HEK293T (cell line): Measurements from ENCODE around the gene UBE2I.

Experiments used
- CTCF ChIA-PET: fragments of 350-600 bp; formaldehyde crosslinking; extraction: SDS; loops from one replicate; lab custom pipeline; 2021; ENCODE audit warnings: antibody characterized with exemption, inconsistent platforms; lab: Yijun Ruan, JAX
- POLR2A ChIA-PET: fragments of 350-600 bp; formaldehyde crosslinking; extraction: SDS; loops from one replicate; lab custom pipeline; 2020; ENCODE audit warnings: antibody characterized with exemption, inconsistent platforms; lab: Yijun Ruan, JAX
- DNase-seq: peaks from one replicate; pipeline ENCODE4 v3.0.0; 2012; ENCODE audit warnings: mixed read lengths; ENCODE audit errors: extremely low spot score
- ARNT ChIP-seq: fragments of 450-650 bp; IDR thresholded peaks from 2 replicates; pipeline ENCODE4 v1.6.1; 2017; ENCODE audit warnings: mild to moderate bottlenecking
- BHLHE40 ChIP-seq: fragments of 450-650 bp; IDR thresholded peaks from 2 replicates; pipeline ENCODE4 v1.6.1; 2016; ENCODE audit warnings: mild to moderate bottlenecking, moderate library complexity, borderline replicate concordance
- CTBP1 ChIP-seq: fragments of 450-650 bp; IDR thresholded peaks from 2 replicates; pipeline ENCODE4 v1.6.1; 2016; ENCODE audit warnings: borderline replicate concordance
- ELF4 ChIP-seq: fragments of 450-650 bp; IDR thresholded peaks from 2 replicates; pipeline ENCODE4 v1.6.1; 2017; ENCODE audit warnings: antibody characterized with exemption
- FOXA1 ChIP-seq: fragments of 450-650 bp; IDR thresholded peaks from 2 replicates; pipeline ENCODE4 v1.6.1; 2016; ENCODE audit warnings: mild to moderate bottlenecking
- FOXK2 ChIP-seq: fragments of 450-650 bp; IDR thresholded peaks from 2 replicates; pipeline ENCODE4 v1.6.1; 2016; ENCODE audit warnings: mild to moderate bottlenecking
- FOXM1 ChIP-seq: fragments of 450-650 bp; IDR thresholded peaks from 2 replicates; pipeline ENCODE4 v1.6.1; 2017; ENCODE audit warnings: mild to moderate bottlenecking, borderline replicate concordance
- HDGF ChIP-seq: fragments of 450-650 bp; IDR thresholded peaks from 2 replicates; pipeline ENCODE4 v1.6.1; 2017; ENCODE audit warnings: antibody characterized with exemption, borderline replicate concordance
- L3MBTL2 ChIP-seq: fragments of 450-650 bp; conservative IDR thresholded peaks from 2 replicates; pipeline ENCODE4 v1.6.1; 2016; ENCODE audit warnings: mild to moderate bottlenecking
- LEF1 ChIP-seq: fragments of 450-650 bp; IDR thresholded peaks from 2 replicates; pipeline ENCODE4 v1.6.1; 2017; ENCODE audit warnings: mild to moderate bottlenecking, borderline replicate concordance
- NFRKB ChIP-seq: fragments of 450-650 bp; IDR thresholded peaks from 2 replicates; pipeline ENCODE4 v1.6.1; 2016; ENCODE audit warnings: mild to moderate bottlenecking, moderate library complexity
- PKNOX1 ChIP-seq: fragments of 450-650 bp; IDR thresholded peaks from 2 replicates; pipeline ENCODE4 v1.6.1; 2016
- SP1 ChIP-seq: fragments of 450-650 bp; IDR thresholded peaks from 2 replicates; pipeline ENCODE4 v1.6.1; 2017
- SUZ12 ChIP-seq: fragments of 450-650 bp; IDR thresholded peaks from 2 replicates; pipeline ENCODE4 v1.6.1; 2016; ENCODE audit warnings: mild to moderate bottlenecking
- TARDBP ChIP-seq: fragments of 450-650 bp; IDR thresholded peaks from 2 replicates; pipeline ENCODE4 v1.6.1; 2016
- ZNF384 ChIP-seq: fragments of 450-650 bp; IDR thresholded peaks from 2 replicates; pipeline ENCODE4 v1.6.1; 2016

Gene UBE2I

GRCh38 chr16:1337486-1337885 lies 28.1 kb downstream of the UBE2I start:
- TF ChIP-seq BHLHE40 (no peak), SP1 (no peak), SUZ12 (no peak)
- POLR2A ChIA-PET, result no interaction called here
- CTCF ChIA-PET, result interaction anchor here (0.8 kb wide), 1 partner anchor 9 kb away, joined by 3 read pairs; no protein-coding TSS in a partner anchor
- DNase-seq, result no peak

GRCh38 chr16:1338119-1338730 lies 28.8 kb downstream of the UBE2I start:
- CTCF ChIA-PET, result interaction anchor here (0.8 kb wide), 1 partner anchor 9 kb away, joined by 3 read pairs; no protein-coding TSS in a partner anchor
- TF ChIP-seq ZNF384 (no peak), TARDBP (no peak), FOXA1 (no peak), CTBP1 (no peak), SUZ12 (no peak)
- DNase-seq, result no peak
- POLR2A ChIA-PET, result no interaction called here

- ChIA-PET POLR2A (no interaction called here), CTCF (no interaction called here)
- TF ChIP-seq LEF1, result no peak
- DNase-seq, result no peak
Measured at GRCh38 chr16:1338855-1339675, 29.6 kb downstream of the UBE2I start.

- no peak for DNase-seq
- no peak for TF ChIP-seq SP1
- TF ChIP-seq L3MBTL2, result no peak
- TF ChIP-seq TARDBP, result no peak
- no peak for TF ChIP-seq SUZ12
- TF ChIP-seq FOXA1, result no peak
- no peak for TF ChIP-seq HDGF
- no peak for TF ChIP-seq ELF4
- TF ChIP-seq NFRKB, result no peak
- TF ChIP-seq FOXM1, result no peak
- no peak for TF ChIP-seq FOXK2
- no peak for TF ChIP-seq ZNF384
- TF ChIP-seq BHLHE40, result no peak
- TF ChIP-seq LEF1, result no peak
- no peak for TF ChIP-seq PKNOX1
- ChIA-PET CTCF (no interaction called here), POLR2A (no interaction called here)
Measured at GRCh38 chr16:1340730-1341494, 31.5 kb downstream of the UBE2I start.

- ChIA-PET CTCF (no interaction called here), POLR2A (no interaction called here)
- TF ChIP-seq PKNOX1 (no peak), CTBP1 (no peak), SUZ12 (no peak), FOXM1 (no peak), ARNT (no peak), BHLHE40 (no peak), FOXA1 (no peak), NFRKB (no peak), ZNF384 (no peak), L3MBTL2 (no peak), SP1 (no peak), FOXK2 (no peak), LEF1 (no peak)
- no peak for DNase-seq
Measured at GRCh38 chr16:1341495-1342420, 32.3 kb downstream of the UBE2I start.

GRCh38 chr16:1342526-1343427 lies 33.3 kb downstream of the UBE2I start:
- TF ChIP-seq ZNF384 (no peak), TARDBP (no peak), SP1 (peak; percentile 93), SUZ12 (no peak), HDGF (0 out of 2 replicates have a peak, but pooled peaks have one; percentile 69), L3MBTL2 (no peak), FOXM1 (no peak)
- ChIA-PET CTCF (no interaction called here), POLR2A (interaction anchor here (1.1 kb wide), 1 partner anchor 78 kb away, joined by 3 read pairs; the partner anchor contains the start of gene UQCC4)
- DNase-seq, result peak; percentile 99
